GM21619 (cell line): ENCODE measurements around the gene KRTAP5-4.
"Not testable (repeated sequence)": the region's sequence is repeated elsewhere in the genome, so short reads cannot be mapped to it uniquely, and the experiment has no call there.

ENCODE experiments used
- ATAC-seq: cut with Tn5 transposase; IDR thresholded peaks from one replicate; pipeline ENCODE4 v1.9.1; 2021; ENCODE audit not compliant: unreplicated experiment

The KRTAP5-4 gene

DNA sequence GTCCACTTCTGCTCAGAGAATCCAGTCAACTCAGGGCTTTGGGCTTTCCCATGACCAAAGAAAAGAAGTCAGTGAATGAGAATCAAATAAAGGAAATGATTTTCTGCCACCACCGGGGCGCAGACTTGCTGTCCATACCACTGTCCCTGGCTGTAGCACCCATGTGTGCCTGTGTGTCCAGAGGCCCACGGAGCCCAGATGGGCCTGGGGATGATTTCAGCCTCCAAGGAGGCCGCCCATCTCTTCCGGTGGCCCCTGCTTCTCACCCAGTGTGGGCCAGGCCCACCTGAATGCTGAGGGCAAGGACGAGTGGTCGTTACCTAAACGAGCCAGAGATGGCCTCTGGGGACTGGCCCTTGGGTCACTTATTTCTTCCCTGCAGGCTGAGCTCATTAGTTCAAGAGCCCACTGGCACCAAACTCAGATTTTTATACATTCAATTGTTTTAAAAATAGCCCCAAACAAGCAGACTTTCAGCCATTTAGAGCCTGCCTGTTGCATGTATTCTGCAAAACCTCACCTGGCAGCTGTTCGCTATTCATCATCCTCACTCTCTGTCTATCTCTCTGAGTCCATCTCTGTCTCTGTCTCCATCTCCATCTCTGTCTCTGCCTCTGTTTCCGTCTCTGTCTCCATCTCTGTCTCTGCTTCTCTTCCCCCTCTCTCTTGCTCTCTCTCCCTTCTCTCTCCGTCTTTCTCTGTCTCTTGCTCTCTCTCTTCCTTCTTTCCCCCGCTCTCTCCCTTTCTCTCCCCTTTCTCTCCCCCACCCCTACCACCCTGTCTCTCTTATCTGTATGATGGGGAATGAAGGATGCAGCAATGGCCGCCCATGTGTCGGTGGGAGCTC, 31.8 kb upstream of the KRTAP5-4 start:
- no peak for ATAC-seq

DNA sequence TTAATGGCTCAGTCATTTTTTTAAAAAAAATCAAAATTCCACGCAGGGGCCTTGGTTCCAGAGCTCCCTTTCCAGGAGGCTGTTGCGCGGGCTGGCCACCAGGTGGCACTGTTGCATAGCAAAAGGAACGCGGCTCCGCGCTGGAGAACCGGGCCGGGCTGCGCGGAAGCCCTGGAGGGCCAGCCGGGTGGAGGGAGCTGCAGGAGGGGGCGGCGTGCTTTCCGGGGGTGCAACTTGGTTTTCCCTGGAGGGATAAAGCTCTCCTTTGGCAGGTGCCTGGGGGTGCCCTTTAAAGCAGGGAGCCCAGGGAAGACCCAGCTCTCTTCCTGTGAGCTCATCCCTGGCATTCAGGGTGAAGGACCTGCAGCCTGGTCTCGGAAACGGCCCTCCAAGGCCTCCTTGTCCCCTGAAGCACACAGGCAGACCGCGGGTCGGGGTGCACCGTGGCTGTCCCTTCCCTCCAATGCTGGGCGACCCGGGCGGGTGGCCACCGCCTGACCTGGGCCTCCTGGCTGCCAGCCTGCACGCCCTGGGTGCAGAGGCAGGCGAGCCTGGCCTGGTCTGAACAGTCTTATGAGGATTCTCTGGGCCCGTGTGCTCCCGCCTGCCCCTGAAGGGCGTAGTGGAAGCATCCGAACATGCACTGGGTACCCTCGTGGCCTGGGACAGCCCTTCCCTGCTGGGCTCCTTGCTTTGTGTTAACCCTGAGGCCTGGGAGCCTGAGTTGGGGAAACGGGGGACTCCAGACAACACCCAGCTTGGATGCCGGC, 31.0 kb upstream of the KRTAP5-4 start:
- ATAC-seq: no peak

DNA sequence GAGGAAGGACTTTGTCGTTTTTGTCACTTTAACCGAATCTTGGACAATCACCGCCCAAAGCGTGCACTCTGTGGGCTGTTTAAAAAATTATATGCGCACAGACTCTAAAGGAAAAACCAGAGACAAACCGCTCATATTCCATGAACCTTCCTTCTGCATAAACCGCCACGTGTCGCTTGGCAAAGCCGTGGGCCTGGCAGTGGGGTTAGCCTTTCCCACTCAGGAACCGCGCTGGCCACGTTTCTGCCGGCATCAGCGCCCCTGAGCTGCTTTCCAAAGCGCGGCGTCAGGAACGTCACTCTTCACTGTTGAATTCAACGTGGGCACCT, 30.5 kb upstream of the KRTAP5-4 start:
- no peak for ATAC-seq

DNA sequence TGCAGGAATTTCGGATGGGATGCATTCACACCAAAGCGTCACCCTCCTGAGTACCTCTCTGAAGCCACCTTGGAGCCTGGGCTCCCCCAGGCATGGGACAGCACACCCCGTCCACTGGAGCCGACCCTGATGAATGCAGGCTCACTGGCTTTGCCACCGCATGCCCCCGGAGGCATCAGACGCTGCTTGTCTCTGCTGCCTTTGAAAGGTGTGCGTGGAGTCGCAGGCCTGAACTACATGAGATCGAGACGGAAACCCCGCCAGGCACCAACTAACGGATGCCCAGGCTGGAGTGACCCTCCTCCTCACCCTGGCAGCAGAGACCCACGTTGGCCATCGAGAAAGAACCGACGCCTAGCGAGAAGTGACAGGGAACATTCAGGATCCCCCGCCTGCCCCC, 30.1 kb upstream of the KRTAP5-4 start:
- no peak for ATAC-seq

DNA sequence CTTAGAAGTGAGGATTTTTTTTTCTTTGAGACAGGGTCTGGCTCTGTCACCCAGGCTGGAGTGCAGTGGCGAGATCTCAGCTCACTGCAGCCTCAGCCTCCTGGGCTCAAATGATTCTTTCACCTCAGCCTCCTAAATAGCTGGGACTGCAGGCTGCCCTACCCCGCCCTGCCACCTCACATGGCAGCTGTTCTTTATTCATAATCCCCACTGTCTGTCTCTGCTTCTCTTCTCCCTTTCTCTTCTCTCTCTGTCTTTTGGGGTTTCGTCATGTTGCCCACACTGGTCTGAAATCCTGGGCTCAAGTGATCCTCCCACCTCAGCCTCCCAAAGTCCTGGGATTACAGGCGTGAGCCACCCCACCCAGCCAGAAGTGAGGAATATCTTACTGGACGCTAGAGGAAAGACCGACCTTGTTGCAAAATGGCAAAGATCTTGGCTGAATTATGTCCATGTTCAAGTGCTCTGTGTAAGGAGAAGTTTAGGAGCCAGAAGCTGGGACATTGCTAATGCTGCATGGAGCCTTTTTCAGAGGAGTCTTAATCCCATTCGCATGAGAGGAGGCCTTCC, 29.6 kb upstream of the KRTAP5-4 start:
- ATAC-seq: no peak

DNA sequence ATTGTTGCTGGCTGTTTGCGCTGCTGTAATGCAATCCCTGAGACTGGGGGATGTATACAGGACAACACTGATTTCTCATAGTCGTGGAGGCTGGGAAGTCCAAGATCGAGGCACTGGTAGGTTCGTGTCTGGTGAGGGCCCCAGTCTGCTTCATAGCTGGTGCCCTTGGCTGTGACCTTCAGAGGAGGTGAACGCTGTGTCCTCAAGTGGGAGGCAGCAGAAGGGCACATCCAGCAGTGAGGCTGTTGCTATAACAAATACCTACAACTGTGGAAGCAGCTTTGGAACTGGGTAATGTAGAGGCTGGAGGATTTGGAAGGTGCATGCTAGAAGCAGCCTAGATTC, 29.0 kb upstream of the KRTAP5-4 start:
- no peak for ATAC-seq

DNA sequence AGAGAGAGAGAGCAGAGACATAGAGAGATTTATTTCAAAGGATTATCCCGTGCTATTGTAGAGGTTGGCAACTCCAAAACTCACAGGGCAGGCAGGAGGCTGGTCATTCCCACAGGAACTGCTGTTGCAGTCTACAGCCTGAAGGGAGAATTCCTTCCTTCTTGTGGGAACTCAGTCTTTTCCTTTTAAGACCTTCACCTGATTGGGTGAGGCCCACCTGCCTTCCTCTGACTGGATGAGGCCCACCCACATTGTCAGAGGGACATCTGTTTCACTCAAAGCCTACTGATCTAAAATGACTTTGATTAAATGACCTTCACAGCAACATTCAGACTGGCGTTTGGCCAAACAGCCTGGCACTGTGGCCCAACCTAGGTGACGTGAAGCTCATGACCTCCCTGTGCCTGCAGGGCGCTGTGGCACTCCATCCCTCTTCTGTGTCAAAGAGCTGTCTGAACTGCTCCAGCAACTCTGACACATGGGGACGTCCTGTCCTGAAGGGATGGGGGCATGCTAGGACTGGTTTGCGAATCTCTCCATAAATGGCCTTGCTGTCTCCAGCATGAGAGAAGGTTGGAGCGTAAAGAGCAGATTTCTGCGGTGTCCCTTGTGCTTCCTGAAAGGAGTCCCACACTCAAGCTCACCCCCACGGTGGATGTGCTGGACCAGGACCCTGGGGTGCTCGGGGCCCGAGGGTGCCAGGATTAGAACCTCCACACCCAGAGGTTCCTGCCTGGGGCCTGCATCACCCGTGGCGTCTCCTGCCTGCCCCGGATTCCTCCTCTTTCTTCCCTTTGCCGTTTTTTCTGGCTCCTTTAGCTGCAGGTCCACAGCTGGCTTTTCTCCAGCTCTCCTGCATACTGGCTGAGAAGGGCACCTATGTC, 28.3 kb upstream of the KRTAP5-4 start:
- ATAC-seq: no peak

DNA sequence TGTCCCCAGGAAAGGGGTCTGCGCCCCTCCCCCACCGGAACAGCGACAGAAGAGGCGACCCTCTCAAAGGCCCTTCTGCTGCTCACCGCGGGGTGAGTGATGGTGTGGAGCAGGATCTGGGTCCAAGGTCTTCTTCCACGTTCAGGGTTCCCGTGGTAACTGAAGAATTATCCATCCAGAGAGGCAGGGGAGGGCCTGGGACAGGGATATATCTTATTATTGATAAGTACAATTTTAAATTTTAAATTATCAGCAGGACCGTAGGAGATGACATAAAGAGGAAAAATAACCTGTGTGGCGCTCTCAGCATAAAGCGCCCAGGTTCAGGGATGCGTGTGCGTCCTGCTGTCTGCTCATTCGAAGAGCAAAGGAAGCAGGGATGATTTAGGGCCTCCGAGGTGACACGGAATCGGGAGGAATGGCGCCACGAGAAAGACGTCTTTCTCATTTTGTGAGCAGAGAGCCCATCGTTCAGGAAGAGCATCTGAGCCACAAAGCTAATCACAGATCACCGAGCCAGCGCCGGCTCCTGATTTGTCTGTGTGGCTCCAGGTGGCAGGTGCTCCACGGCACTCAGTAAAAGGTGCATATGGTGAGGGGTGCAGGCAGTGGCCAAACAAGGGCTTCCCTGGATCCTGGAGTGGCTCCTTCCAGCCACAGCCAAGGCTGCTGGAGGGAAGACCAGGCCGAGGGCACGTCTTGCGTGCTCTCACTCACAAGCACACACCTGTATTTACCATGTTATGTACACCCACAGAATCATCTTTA, 26.9 kb upstream of the KRTAP5-4 start:
- ATAC-seq: no peak

DNA sequence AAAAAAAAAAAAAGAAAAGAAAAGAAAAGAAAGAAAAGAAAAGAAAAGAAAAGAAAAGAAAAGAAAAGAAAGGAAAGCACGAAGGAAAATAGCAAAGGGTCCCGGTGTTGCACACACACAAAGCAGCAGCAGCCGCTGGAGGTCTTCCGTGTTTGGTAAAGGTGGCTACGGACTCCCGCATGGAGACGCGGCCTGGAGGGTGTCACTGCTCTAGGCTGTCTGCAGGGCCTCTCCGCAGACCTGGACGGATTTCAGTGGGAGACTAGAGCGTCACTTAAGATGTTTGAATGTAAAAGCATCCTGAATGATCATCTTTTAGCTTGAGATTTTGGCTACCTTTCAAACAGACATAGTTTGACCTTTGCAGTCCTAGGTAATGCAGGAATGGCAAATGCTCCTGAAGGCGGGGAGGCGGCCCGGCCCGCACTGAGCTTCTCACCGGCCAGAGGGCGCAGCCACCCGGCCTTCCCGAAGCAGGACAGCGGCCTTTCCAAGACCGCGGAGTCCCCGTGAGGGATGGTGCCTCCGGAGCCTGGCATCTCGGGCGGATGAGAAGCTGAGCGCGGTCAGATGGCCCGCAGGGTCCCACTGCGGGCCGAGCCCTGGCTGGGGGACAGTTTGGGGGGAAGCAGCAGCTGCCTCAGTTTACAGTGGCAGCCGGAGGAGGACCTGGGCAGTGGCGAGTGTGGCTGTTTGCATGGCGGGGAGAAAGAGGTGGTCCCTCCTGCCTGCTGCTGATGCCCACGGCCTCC, 26.1 kb upstream of the KRTAP5-4 start:
- no peak for ATAC-seq

DNA sequence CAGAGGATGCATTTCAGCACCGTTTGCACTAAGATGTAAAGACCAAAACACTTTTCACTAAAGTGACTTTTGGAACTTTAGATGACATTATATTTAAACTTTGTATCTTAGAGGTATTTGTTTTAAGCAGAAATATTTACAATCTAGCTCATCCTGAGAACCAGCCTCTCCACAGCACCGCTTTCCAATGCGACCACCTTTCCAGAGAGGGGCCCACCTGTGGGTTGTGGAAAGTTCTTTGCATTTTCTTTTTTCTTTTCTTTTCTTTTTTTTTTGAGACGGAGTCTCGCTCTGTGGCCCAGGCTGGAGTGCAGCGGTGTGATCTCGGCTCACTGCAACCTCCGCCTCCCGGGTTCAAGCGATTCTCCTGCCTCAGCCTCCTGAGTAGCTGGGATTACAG, 24.6 kb upstream of the KRTAP5-4 start:
- ATAC-seq: not testable (repeated sequence)

DNA sequence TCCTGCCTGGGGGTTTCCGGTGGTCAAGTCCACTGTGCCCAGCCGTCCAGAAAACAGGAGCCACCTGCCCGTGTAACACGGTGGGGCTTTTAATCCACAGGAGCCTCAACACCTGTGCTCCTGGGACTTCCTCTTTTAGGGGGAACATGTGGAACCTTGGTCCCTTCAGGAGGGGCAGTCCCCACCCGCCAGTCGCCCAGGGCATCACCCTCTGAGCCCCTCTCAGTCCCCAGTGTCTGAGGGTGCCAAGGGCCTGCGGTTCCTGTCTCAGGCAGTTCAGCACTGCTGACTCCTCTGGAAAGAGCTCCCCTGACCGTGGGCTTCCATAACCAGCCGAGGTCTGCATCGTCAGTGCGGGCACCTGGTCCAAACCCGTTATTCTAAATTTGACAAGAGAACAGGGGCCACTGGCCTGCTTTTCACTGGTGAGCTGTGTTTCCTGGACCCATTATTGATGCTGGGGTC, 23.5 kb upstream of the KRTAP5-4 start:
- no peak for ATAC-seq

DNA sequence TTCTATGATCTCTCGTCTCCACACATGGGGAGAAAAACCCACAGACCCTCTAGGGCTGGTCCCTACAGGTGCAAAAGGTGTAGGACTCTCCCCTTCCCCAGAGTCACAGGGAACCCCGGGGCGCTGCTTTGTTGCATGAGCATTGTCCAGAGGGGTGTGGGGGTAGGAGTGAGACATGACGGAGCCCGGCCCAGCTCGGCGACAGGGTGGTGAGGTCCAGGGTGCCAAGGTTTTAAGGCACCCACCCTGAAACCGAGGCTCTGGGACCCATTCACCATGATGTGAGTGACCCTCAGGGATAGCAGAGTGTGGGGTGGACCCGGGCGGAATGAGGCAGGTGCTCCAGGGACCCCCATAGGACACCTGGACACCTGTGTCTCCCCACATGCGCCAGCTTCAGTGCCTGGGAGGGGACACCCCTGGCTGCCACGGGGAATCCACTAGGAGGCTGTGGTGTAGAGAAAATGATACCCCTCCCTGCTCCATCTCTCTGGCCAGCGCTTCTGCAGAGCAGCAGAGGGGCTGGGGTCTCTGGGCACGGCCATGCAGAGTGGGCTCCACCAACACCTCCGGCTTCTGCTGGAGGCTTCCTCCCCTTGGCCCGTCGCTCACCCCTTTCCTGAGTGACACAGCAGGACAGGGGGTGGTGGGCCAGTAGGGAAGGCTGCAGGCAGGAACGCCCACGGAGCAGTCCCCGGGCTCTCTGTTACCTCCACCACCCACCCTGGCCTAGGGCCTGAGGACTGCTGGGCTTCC, 22.8 kb upstream of the KRTAP5-4 start:
- no peak for ATAC-seq

DNA sequence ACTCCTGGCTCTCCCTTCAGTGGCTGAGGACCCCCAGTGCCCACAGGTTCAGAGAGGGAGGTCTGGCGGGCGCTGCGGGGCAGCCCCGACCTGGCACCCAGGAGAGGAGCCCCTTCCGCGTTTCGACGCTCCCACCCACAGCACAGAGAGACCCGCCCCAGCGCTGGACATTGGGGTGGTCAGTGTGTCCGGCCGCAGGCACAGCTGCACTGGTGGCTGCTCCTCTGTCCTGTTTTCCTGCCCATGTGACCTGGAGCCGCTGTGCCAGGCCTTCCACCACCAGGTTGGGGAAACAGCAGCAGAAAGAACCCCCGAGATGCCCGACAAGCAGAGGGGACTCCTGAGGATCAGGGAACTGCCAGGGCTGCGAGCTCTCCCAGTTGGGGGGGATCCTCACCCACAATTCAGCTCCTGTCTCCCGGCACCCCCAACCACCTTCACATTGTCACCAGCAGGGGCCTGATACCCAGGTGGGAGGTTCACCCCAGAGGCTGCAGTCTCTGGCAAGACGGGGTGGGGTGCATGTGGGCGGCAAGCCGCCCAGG, 21.3 kb upstream of the KRTAP5-4 start:
- ATAC-seq: no peak

DNA sequence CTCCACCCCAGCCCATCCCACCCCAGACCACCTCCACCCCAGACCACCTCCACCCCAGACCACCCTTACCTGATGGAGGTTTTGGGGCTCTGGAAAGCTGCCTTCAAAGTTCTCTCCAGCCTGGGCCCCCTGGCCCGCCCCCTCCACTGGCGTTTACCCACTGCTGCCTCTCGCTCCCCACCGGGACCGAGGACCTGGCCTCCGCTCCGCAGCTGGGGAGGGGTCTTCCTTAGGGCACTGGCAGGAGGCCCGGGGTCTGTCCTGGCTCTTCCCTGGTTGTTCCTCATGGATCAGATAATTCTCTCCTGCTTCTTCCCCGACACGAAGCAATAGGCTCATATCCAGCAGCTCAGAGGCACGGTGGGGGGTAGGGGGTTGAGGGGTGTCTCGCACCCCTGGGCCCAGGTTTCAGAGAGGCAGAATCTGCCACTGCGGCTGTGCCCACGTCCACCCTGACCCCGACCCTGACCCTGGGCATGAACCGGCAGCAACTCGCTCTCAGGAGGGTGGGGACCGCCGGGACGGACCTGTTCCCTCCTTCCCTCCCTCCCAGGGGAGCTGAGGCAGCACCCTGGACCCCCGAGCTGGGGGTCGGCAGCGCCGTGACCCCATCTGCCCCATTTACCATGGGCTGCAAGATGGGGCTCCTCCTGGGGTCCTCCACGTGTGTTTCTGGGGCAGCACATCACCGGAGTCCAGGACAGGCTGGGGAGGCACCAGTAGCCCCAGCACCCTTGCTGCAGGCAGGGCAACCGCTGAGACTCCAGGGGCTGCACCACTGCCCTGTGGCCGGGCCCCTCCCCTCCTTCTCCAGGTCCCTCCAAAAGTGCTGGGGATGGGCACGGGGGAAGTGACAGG, 20.6 kb upstream of the KRTAP5-4 start:
- no peak for ATAC-seq

DNA sequence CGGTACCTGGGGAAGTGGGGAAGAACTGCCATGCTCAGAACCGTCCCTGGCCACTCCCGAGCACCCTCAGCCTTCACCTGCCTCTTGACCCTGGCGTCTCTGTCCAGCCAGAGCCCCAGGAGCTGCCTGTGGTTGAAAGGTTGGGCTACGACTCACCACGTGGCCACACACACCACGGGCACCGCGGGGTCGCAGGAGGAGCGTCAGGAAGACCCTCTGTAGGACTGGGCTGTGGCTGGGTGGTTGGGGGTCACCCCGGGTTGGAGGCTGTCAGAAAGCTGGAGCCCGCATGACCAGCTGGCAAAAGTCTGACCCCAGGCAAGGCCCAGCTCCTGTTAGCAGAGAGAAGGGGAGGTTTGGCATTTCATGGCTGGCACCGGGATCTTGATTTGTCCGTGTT, 19.2 kb upstream of the KRTAP5-4 start:
- ATAC-seq: no peak

DNA sequence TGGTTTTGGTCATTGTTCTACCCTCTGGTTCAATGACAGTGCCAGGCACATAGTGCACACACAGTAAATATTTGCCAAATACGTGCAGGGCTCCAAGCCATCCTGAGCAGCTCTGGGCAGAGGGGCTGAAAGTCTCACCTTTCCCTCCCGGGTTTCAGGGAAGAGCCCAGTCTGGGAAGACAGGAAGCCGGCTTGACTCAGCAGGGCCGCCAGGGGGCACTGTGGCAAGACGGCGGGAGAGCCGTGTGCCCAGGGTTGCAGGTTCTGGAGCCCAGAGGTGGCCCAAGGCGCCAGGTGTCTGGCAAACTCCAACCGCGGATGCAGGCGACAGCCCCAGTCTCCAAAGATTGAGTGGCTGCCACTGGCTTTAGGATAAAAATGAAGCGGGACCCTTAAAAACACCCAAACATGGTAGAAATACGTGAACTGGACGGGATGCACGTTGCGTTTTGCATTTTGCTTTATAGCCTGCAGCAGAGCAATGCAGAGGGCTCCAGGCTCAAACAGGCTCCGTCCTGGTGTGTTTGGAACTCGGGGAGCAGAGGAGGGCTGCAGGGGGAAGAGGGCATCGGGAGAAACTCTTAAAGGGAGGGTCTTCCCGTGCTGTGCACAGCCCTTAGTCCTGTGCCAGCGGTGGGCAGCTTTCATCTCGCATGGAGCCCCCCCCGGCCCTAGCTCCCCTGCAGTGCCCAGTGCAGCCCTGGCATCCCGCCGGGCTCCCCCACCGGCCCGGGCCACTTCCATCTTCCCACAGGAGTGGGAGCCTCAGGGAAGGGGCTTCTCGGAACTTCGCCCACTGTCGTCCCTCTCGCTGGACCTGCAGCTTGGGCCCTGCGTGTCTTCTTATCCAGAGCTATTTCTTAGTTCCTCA, 18.4 kb upstream of the KRTAP5-4 start:
- no peak for ATAC-seq

DNA sequence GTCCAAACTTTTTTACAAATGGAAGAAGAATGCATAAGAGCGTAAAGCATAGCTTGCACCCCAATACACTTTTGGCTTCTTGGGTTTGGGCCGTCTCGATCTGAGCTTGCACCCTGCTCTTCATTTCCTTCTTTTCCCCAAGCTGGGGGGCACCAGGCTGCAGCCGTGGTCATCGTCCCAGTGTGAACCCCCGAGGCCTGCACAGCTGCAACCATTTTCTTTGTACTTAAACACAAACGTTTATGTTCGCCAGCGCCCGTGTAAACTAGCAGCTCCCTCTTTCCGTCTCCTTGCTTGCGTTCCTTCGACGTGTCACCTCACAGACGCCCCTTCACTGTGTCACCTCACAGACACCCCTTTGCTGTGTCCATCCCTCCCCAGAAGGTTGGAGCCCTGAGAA, 17.7 kb upstream of the KRTAP5-4 start:
- ATAC-seq: no peak
